Transverse colon (tissue), 4 donors: ENCODE data around the gene MICB. TPM values are rescaled to one million over a fixed set of nuclear protein-coding genes. Genes with fewer than 3 reads are reported as not detected.
"Not testable (repeated sequence)": the region's sequence is repeated elsewhere in the genome, so short reads cannot be mapped to it uniquely, and the experiment has no call there.

Experiments used
- DNase-seq: peaks from one replicate; pipeline ENCODE4 v3.0.0-alpha.2; 2019
- H3K27ac ChIP-seq, 4 donors: fragments of 200-600 bp; sonication (generic); 2 replicates each; pipeline ENCODE4 v1.5.1; 2016 to 2018; ENCODE audit warnings: inconsistent platforms in 4 of 4
- H3K27me3 ChIP-seq: fragments of 200-600 bp; sonication (generic); 2 replicates; pipeline ENCODE4 v1.5.1; 2017; ENCODE audit warnings: inconsistent platforms
- H3K36me3 ChIP-seq, 4 donors: fragments of 200-600 bp; sonication (generic); 2 replicates each; pipeline ENCODE4 v1.5.1; 2017 to 2019; ENCODE audit warnings: inconsistent platforms in 4 of 4
- H3K4me1 ChIP-seq, 4 donors: fragments of 200-600 bp; sonication (generic); 2 replicates each; pipeline ENCODE4 v1.5.1; 2017 to 2020; ENCODE audit warnings: inconsistent platforms in 4 of 4
- H3K4me3 ChIP-seq, 4 donors: fragments of 200-600 bp; sonication (generic); 1 replicate in 1 of 4; 2 replicates in 3 of 4; pipeline versions ENCODE4 v1.5.1 to v1.6.1; 2017 to 2019; ENCODE audit warnings: inconsistent platforms in 4 of 4
- H3K9me3 ChIP-seq, 2 donors: fragments of 200-600 bp; sonication (generic); 2 replicates each; pipeline ENCODE4 v1.5.1; 2017 to 2019; ENCODE audit warnings: inconsistent platforms in 2 of 2
- EP300 ChIP-seq: sonication (generic); formaldehyde crosslinking; IDR thresholded peaks from one replicate; pipeline ENCODE4 v1.6.1; 2017; ENCODE audit warnings: antibody characterized with exemption, low read depth
- POLR2A ChIP-seq: fragments of 450-650 bp; IDR thresholded peaks from one replicate; pipeline ENCODE4 v1.6.1; 2016; ENCODE audit warnings: antibody characterized with exemption, mild to moderate bottlenecking, moderate library complexity
- POLR2AphosphoS5 ChIP-seq, 3 donors: sonication (generic); formaldehyde crosslinking; IDR thresholded peaks; one replicate each; pipeline ENCODE4 v1.6.1; 2016; ENCODE audit warnings: antibody characterized with exemption in 3 of 3
- WGBS, 2 donors: methylation state at CpG; one replicate each; pipeline ENCODE4 v1.1.5; 2018; ENCODE audit warnings: low coverage in 1 of 2; 5-methylcytosine and 5-hydroxymethylcytosine counted together
- in situ Hi-C, 4 donors: fragments of 200-750 bp; cut with MboI; loops; one replicate each; pipeline versions ENCODE4 v1.15.0 to v1.15.1; 2017; ENCODE audit warnings: low sequenced_read_pairs in 3 of 4, low pct_ligation_motif_present in 1 of 4, low pct_unique_long_range_greater_than_20kb in 1 of 4
- intact Hi-C: fragments of 100-400 bp; cut with DNase I; formaldehyde crosslinking; loops from one replicate; pipeline ENCODE4 v1.15.1; 2023; ENCODE audit warnings: low total_unique reads
- total RNA-seq, 4 donors: library from RNA; depleted of rRNA; stranded (reverse); fragments of >200 nt; gene quantifications; one replicate each; pipeline ENCODE4 v1.1.0, GENCODE V29; 2016
- TF ChIP-seq, protein P1 (sequence below), 5 experiments: fragments of 200-600 bp in 3 of 5; fragments of 450-650 bp in 2 of 5; sonication (generic) in 3 of 5; IDR thresholded peaks; 1 replicate in 2 of 5; 2 replicates in 3 of 5; pipeline ENCODE4 v1.5.1; 2016 to 2017; ENCODE audit warnings: antibody characterized with exemption in 5 of 5, inconsistent platforms in 3 of 5, mild to moderate bottlenecking in 2 of 5, moderate library complexity in 1 of 5

MICB gene
- 1 to 10 TPM; 1.4 to 9.7 (median 4.0) TPM for total RNA-seq

DNA sequence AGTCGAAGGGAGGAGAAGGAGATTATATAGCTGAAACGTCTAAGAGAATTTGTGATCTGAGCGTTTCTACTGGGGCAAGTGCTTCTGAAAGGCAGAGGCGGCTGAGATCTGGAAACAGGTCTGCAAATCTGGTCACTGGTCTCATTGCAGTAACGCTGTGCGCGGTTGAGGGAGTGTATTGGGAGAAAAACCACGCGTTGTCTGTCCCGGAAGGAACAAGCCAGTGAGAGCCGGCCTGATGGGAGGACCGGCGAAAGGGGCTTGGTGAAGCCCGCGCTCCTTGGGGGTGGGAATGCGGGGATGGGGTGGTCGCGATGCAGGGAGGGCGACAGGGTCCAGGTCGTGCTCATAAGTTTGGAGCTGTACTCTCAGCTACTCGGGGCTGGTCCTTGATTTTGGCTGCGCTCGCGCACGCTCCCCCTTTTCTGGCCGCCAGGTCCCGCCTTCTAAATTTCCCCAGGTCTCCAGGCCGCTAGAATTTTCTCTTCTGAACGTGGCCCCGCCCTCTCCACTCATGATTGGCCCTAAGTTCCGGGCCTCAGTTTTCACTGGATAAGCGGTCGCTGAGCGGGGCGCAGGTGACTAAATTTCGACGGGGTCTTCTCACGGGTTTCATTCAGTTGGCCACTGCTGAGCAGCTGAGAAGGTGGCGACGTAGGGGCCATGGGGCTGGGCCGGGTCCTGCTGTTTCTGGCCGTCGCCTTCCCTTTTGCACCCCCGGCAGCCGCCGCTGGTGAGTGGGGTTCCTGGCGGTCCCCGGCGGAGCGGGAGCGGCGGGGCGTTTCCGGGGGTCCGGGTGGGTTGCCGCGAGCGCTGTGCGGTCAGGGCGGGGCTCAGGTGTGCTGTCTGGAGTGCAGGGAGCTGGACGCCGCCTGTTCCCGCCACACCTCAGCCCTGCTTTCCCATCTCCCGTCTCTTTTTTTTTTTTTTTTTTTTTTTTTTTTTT lies at the start of gene MICB:
Gene MICB (plus strand): TSS at position 615 of the 946 bp plus-strand sequence. CDS start 49 bp downstream, at position 664.
- TF ChIP-seq EP300, result no peak
- peak in 2 of 3 donors; percentile 52 to 54 for TF ChIP-seq POLR2AphosphoS5 (IDR thresholded peaks at IDR 0.05)
- peak; percentile 55 for TF ChIP-seq POLR2A
- TF ChIP-seq, protein P1, sequence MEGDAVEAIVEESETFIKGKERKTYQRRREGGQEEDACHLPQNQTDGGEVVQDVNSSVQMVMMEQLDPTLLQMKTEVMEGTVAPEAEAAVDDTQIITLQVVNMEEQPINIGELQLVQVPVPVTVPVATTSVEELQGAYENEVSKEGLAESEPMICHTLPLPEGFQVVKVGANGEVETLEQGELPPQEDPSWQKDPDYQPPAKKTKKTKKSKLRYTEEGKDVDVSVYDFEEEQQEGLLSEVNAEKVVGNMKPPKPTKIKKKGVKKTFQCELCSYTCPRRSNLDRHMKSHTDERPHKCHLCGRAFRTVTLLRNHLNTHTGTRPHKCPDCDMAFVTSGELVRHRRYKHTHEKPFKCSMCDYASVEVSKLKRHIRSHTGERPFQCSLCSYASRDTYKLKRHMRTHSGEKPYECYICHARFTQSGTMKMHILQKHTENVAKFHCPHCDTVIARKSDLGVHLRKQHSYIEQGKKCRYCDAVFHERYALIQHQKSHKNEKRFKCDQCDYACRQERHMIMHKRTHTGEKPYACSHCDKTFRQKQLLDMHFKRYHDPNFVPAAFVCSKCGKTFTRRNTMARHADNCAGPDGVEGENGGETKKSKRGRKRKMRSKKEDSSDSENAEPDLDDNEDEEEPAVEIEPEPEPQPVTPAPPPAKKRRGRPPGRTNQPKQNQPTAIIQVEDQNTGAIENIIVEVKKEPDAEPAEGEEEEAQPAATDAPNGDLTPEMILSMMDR (IDR thresholded peaks at IDR 0.05), result no peak
- Histone ChIP-seq H3K27ac (peak within 1 kb of the TSS; percentile 48 to 84 (median 62)), H3K9me3 (no peaks in the 10 kb centered on the region), H3K36me3 (no peaks in the 10 kb centered on the region), H3K27me3 (peaks cover 7% of the 10 kb centered on the region), H3K4me1 (peaks cover 0 to 51% (median 17%) of the 10 kb centered on the region in 4 donors), H3K4me3 (peak within 1 kb of the TSS; percentile 34 to 77 (median 54))
- in situ Hi-C loops, result loop anchor here in 1 of 4 donors (10.0 kb wide), 1 partner anchor 47 kb away; the partner anchor contains the start of genes ATP6V1G2, DDX39B and NFKBIL1
- intact Hi-C loops, result no loop called here
- peak; percentile 85 for DNase-seq
- WGBS, 2 donors, result 0% methylated on average over 20 to 59 of the region's 64 CpGs

DNA sequence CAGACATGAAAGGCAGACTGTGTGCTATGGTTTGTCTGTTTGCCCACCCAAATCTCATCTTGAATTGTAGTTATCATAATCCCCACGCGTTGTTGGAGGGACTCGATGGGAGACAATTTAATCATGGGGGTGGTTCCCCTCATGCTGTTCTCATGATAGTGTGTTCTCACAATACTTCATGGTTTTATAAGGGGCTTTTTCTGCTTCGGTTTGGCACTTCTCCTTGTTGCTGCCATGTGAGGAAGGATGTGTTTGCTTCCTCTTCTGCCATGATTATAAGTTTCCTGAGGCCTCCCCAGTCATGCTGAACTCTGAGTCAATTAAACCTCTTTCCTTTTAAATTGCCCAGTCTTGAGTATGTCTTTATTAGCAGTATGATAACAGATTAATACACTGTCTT lies 47.2 kb upstream of the MICB start:
- WGBS, 2 donors, result 70 to 83% methylated on average over 4 of the region's 4 CpGs
- Histone ChIP-seq H3K27me3 (peaks cover 15% of the 10 kb centered on the region), H3K36me3 (no peaks in the 10 kb centered on the region), H3K9me3 (no peaks in the 10 kb centered on the region), H3K27ac (no peak overlapping the region), H3K4me3 (no peak overlapping the region), H3K4me1 (no peaks in the 10 kb centered on the region)
- TF ChIP-seq POLR2AphosphoS5 (IDR thresholded peaks at IDR 0.05) (no peak), EP300 (no peak), POLR2A (no peak)
- TF ChIP-seq, protein P1 (IDR thresholded peaks at IDR 0.05), result no peak
- intact Hi-C loops (no loop called here), in situ Hi-C loops (no loop called here)
- DNase-seq, result no peak

DNA sequence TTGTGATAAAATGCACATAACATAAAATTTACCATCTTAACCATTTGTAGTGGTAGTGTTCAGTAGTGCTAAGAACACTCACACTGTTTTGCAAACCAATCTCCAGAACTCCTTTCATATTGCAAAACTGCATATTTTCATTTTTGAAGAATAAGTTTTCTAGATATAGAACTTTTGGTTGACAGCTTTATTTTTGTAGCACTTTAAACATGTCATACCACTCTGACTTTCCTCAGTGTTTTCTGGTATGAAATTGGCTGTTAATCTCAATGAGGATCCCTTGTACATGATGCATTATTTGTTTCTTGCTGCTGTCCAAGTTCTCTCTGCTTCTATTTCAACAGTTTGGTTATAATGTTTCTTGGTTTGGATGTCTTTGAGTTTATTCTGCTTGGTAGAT lies 45.1 kb upstream of the MICB start:
- H3K36me3 ChIP-seq, result no peaks in the 10 kb centered on the region
- intact Hi-C loops, result no loop called here
- H3K9me3 ChIP-seq, result no peaks in the 10 kb centered on the region
- H3K27me3 ChIP-seq, result peaks cover 8% of the 10 kb centered on the region
- DNase-seq, result no peak
- H3K4me1 ChIP-seq, result no peaks in the 10 kb centered on the region
- no peak overlapping the region for H3K27ac ChIP-seq
- TF ChIP-seq, protein P1 (IDR thresholded peaks at IDR 0.05), result no peak
- TF ChIP-seq POLR2A (no peak), EP300 (no peak), POLR2AphosphoS5 (IDR thresholded peaks at IDR 0.05) (no peak)
- in situ Hi-C loops, result no loop called here
- no peak overlapping the region for H3K4me3 ChIP-seq

DNA sequence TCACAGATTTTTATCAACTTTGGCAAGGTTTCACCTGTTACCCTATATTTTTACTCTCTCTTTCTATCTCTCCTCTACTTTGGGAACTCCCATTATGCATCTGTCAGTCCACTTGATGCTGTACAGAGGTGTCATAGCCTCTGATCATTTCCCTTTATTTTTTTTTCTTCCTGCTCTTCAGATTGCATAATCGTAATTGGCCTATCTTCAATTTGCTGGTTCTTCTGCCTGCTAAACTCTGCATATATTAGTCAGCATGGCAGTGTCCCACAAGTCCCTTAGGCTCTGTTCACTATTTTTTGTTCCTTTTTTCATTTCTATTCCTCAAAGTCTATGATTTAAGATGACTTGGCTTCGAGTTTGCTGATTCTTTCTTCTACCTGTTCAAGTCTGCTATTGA lies 44.7 kb upstream of the MICB start:
- no peaks in the 10 kb centered on the region for H3K9me3 ChIP-seq
- TF ChIP-seq POLR2A (no peak), EP300 (no peak), POLR2AphosphoS5 (IDR thresholded peaks at IDR 0.05) (no peak)
- TF ChIP-seq, protein P1 (IDR thresholded peaks at IDR 0.05), result no peak
- in situ Hi-C loops (no loop called here), intact Hi-C loops (no loop called here)
- H3K36me3 ChIP-seq, result no peaks in the 10 kb centered on the region
- 70 to 83% methylated on average over 2 of the region's 2 CpGs for WGBS, 2 donors
- H3K27ac ChIP-seq, result no peak overlapping the region
- no peak for DNase-seq
- H3K4me1 ChIP-seq, result no peaks in the 10 kb centered on the region
- H3K4me3 ChIP-seq, result no peak overlapping the region
- peaks cover 8% of the 10 kb centered on the region for H3K27me3 ChIP-seq

DNA sequence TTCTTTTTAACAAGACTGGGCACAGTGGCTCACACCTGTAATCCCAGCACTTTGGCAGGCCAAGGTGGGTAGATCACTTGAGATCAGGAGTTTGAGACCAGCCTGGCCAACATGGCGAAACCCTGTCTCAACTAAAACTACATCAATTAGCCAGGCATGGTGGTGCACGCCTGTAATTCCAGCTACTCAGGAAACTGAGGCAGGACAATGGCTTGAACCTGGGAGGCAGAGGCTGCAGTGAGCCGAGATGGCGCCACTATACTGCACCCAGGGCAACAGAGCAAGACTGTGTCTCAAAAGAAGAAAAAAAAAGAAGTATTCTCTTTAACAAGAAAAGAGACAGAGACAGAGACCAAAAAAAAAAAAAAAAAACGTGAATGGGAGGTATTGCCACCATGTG lies 38.1 kb upstream of the MICB start:
- in situ Hi-C loops, H3K27me3 ChIP-seq, intact Hi-C loops, H3K9me3 ChIP-seq, H3K27ac ChIP-seq, H3K36me3 ChIP-seq, H3K4me3 ChIP-seq, DNase-seq: not testable (repeated sequence)
- WGBS, 2 donors, result 84% methylated on average over 5 of the region's 5 CpGs; no CpG with 5 or more reads in 1 of the 2 donors
- peaks cover 6 to 18% (median 10%) of the 10 kb centered on the region in 4 donors for H3K4me1 ChIP-seq
